ENCODE results near the gene ATP5F1A. TPM values are rescaled to one million over a fixed set of nuclear protein-coding genes. Genes with fewer than 3 reads are reported as not detected.

Gene ATP5F1A
- total and polyA plus RNA-seq, 2 of the 4 experiments (the other 2 are of a cell fraction), result 543 to 1,085 TPM

GRCh38 chr18:46141199-46141598 lies 43.1 kb upstream of the ATP5F1A start (continued):
- TF ChIP-seq RAD21 (IDR thresholded peaks at IDR 0.05; ENCODE audit: low read length) (no peak), ELK1 (IDR thresholded peaks at IDR 0.05; ENCODE audit: borderline replicate concordance, low read depth, low read length) (no peak), SMC3 (IDR thresholded peaks at IDR 0.05; ENCODE audit: low read depth, low read length) (no peak)

- POLR2A ChIA-PET (ENCODE audit: unreplicated experiment), result no interaction called here
Measured at GRCh38 chr18:46140173-46140572, 42.1 kb upstream of the ATP5F1A start.

More at GRCh38 chr18:46140173-46140572, 42.1 kb upstream of the ATP5F1A start:
- H3K79me1 ChIP-seq (ENCODE audit: low read depth in 1 of 2, low read length in 2 of 2), result no peaks in the 10 kb centered on the region
- no peaks in the 10 kb centered on the region for H3K27me3 ChIP-seq (ENCODE audit: control insufficient read depth, insufficient read depth, low read length)
- no peak overlapping the region for H3K14ac ChIP-seq (replicated peaks; ENCODE audit: low read depth, low read length)
- no peak overlapping the region for H3K18ac ChIP-seq (ENCODE audit: low read depth, low read length)
- H2BK120ac ChIP-seq (ENCODE audit: low read depth, low read length), result no peak overlapping the region
- no peak overlapping the region for H3K27ac ChIP-seq (ENCODE audit: insufficient read depth, low read length)
- BruUV-seq (replicated peaks), result no TSS peak
- H2AK5ac ChIP-seq (ENCODE audit: low read depth, low read length), result no peak overlapping the region
- CTCF ChIA-PET, result interaction anchor here (1.2 kb wide), 1 partner anchor 33 kb away, joined by 7 read pairs; a partner anchor contains a TSS
- no peak overlapping the region for H2AFZ ChIP-seq (replicated peaks; ENCODE audit: low read length, poor library complexity)
- H4K5ac ChIP-seq (ENCODE audit: low read depth, low read length), result no peak overlapping the region
- no peak overlapping the region for H3K4ac ChIP-seq (ENCODE audit: low read depth, low read length)
- DNase-seq (no peak), ATAC-seq (ENCODE audit: low read depth) (no peak)
- no peaks in the 10 kb centered on the region for H3K36me3 ChIP-seq (ENCODE audit: control insufficient read depth, insufficient read depth, low read length)
- H2BK20ac ChIP-seq (ENCODE audit: low read depth, low read length), result no peak overlapping the region
- H2AK9ac ChIP-seq (replicated peaks; ENCODE audit: low read depth, low read length, poor library complexity), result no peak overlapping the region
- no peak overlapping the region for H2BK15ac ChIP-seq (ENCODE audit: low read depth, low read length)
- no peaks in the 10 kb centered on the region for H4K20me1 ChIP-seq (ENCODE audit: insufficient read depth, low read length)
- H4K8ac ChIP-seq (ENCODE audit: low read depth in 2 of 2, low read length in 2 of 2), result no peak overlapping the region
- H3K9ac ChIP-seq (ENCODE audit: low read depth, low read length), result no peak overlapping the region
- dilution Hi-C loops (cut with HindIII; ENCODE audit: low sequenced_read_pairs, unreplicated experiment), result no loop called here
- 0 out of 2 replicates have a peak, but pooled peaks cover 3% of the 10 kb centered on the region for H3K9me1 ChIP-seq (ENCODE audit: insufficient read depth, low read length)
- intact Hi-C loops (cut with micrococcal nuclease), result no loop called here
- H4K91ac ChIP-seq (ENCODE audit: insufficient read depth, low read depth, low read length), result no peak overlapping the region
- peaks cover 4% of the 10 kb centered on the region for H3K4me1 ChIP-seq (ENCODE audit: control insufficient read depth, insufficient read depth, low read length)
- H3K56ac ChIP-seq (ENCODE audit: extremely low read depth, insufficient read depth, low read length), result no peak overlapping the region
- in situ Hi-C loops (cut with MboI; ENCODE audit: low sequenced_read_pairs), result no loop called here
- 90% methylated on average over 3 of the region's 4 CpGs; no CpG with 5 or more reads in 1 of the 2 experiments for WGBS, 2 experiments (ENCODE audit: extremely low coverage in 2 of 2, insufficient read length in 1 of 2)
- TF ChIP-seq MAFK (IDR thresholded peaks at IDR 0.05; ENCODE audit: low read depth, low read length) (no peak), MXI1 (IDR thresholded peaks at IDR 0.05; ENCODE audit: borderline replicate concordance, low read depth, low read length) (no peak), RCOR1 (IDR thresholded peaks at IDR 0.05; ENCODE audit: insufficient replicate concordance, low read length) (no peak)
- H3K4me3 ChIP-seq (ENCODE audit: insufficient read depth, low read depth, low read length), result no peak overlapping the region
- no peak overlapping the region for H2BK5ac ChIP-seq (ENCODE audit: low read depth, low read length, poor library complexity, severe bottlenecking)
- no peak overlapping the region for H3K23ac ChIP-seq (ENCODE audit: low read depth, low read length)
- no peaks in the 10 kb centered on the region for H3K9me3 ChIP-seq (ENCODE audit: control insufficient read depth, insufficient read depth, low read length)
- no peak overlapping the region for H3K4me2 ChIP-seq (ENCODE audit: low read depth, low read length)

Measured in IMR-90 (cell line).